Stimulated activated CD4-positive, alpha-beta T cell treated with anti-CD3 and anti-CD28 coated beads, TNF-alpha, amount 100 ng/mL, for 1 hour (primary cell): Measurements from ENCODE around the gene PLA2R1.

Experiments used
- DNase-seq, 3 donors: peaks; one replicate each; pipeline ENCODE4 v3.0.0-alpha.2; 2020; ENCODE audit warnings: low read depth in 3 of 3, low spot score in 1 of 3

Gene PLA2R1

DNA sequence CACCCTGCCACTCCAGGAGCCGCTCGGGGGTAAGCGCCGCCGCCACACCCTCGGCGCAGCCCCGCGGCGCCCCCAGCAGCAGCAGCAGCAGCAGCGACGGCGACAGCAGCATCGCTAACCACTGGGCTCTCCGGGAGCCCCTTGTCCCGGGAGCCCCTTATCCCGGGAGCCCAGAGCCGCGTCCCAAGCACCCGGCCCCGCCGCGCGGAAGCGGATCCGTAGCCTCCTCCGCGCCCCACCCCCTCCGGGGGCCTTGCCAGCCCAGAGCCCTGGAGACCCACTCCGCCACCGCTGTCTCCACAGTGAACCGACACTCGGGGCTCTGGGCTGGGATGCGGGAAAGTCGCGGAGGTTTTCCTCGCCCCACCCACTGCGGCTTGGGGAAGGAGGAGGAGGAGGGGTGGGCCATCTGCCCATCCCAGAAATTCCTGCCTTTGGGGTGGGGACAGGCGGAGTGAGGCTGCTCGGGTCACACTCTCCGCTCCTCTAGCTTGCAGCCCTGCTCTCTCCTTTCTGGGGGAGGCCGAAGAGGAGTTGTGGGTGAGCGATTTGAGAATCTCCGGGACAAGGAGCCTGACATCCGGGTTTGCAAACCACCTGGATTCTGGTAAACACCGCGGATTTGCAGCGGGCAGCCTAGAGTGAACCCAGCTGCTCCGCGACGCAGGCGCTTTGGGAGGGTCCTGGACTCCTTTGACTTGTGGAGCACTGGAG is at the start of gene PLA2R1:
TSS of gene PLA2R1 (minus strand) at position 324 of the 714 bp plus-strand sequence. CDS start at position 112, 212 bp downstream.
- no peak for DNase-seq

GRCh38 chr2:160110674-160111239 is 48.3 kb upstream of the PLA2R1 start:
- no peak for DNase-seq

GRCh38 chr2:160109939-160110673 is 47.7 kb upstream of the PLA2R1 start:
- DNase-seq: peak in 1 of 3 donors; percentile 4

- DNase-seq: no peak
Measured at GRCh38 chr2:160109243-160109642, 46.8 kb upstream of the PLA2R1 start.

- no peak for DNase-seq
Measured at GRCh38 chr2:160108646-160109045, 46.2 kb upstream of the PLA2R1 start.

GRCh38 chr2:160105366-160105765 is 43.0 kb upstream of the PLA2R1 start:
- DNase-seq: no peak

DNA sequence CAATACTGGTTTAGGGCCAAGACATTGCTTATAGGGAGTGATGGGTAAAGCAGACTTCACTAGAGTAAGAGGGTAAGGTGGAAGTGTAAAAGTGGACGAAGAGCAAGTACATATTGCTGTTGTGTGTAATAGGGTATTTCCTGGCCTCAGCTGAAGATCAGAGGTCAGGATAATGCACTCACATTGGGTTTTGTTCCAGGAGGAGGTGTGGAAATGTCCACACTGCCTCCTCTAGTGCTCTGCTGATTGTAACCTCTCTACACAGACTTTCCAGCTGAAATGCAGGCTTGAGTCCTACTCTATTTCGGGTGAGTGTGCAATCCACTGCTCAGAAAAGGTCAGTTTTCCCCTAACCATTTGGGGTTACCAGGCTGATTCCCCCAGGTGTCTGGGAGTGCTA is 41.7 kb upstream of the PLA2R1 start:
- no peak for DNase-seq

GRCh38 chr2:160097326-160097725 is 34.9 kb upstream of the PLA2R1 start:
- DNase-seq: no peak

DNA sequence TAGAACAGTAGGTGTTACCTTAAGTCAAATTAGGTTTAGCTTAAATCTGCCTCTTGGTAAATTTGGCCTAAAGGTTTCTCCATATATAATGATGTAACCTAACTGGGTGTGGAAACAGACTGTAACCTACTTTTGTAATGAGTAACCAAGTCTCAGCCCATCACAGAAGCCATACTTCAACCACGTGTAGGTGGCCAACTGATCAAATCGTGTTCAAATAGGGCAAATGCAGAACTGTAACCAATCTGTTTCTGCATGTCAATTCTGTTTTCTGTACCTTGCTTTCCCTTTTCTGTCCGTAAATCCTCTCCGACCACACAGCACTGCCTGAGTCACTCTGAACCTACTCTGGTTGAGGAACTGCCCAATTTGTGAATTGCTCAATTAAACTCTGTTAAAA is 34.0 kb upstream of the PLA2R1 start:
- DNase-seq: no peak

DNA sequence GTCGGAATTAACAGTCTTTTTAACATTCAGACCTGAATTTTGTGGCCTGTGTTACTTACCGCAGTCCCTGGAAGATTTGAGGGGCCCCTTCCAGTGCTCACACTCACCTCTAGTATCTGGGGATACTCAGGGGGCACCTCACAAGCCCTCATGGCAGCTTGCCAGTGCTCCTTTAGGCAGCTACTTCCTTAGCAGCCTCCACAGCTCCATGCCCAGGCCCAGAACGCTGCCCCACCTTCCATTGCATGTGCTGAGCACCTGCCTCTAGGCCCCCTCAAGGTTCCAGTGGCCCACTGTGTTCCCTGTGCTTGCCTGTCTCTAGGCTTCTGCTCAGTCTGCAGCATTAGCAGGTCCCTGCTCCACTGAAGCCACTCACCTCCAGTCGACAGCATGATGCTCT is 30.0 kb upstream of the PLA2R1 start:
- DNase-seq: no peak

DNA sequence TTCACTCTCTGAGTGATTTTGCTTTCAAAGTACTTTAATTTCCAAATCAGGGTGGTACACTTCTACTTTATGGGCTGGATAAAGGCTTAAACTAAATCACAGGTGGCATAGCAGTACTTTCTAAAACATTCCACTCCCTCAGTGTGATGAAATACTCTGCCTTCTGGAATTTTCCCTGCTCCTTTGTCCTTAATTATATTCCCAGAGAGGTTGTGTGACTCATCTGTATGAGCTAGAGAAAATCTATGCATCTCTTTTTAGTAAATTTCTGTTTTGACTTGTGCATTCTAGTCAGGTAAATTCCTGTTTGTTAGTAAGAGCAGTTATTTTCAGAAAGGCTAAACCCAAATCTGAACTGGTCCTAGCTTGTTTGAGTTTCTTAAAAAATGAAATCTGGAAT is 29.0 kb upstream of the PLA2R1 start:
- DNase-seq: no peak

GRCh38 chr2:160087854-160088745 is 25.7 kb upstream of the PLA2R1 start:
- no peak for DNase-seq

- no peak for DNase-seq
Measured at GRCh38 chr2:160085662-160086061, 23.2 kb upstream of the PLA2R1 start.

DNA sequence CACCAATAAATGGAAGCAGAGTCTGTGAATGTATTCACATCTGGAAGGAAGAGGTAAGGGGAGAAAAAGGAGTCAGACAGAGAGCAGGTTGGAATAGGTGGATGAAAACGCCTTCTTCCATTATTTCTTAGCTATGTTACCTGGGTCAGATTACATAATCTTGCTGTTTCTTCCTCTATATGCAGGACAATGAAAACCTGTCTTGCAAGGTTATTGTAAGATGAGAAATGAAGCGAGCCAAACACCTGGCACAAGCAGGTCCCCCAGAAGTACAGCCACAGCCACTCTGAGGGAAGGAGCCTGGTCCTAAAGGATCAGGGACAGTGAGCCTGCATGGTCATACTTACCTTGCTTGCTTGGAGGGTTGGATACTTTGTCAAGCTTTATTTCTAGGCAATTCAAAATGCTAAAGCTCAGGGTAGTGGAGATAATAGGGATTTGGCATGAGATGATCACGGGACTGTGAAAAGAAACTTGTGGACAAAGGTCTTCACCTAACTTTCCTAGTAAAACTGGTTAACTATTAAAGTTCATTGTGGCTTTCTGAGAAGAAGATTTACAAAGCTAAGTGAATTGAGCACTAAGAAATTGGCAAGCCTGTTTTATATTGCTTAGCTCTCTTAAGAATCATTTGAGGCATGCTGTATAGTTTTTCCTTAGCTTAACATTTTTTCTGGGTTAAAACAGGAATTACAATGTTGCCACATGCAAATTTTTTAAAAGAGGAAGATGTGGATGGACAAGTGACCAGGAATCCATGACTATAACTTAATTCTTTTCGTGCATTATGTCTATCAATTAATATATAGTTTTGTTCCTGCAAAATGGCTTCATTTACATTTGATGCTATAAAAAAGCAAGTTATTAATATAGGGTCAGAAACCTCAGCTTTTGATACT is 15.7 kb upstream of the PLA2R1 start:
- DNase-seq: no peak

- no peak for DNase-seq
Measured at GRCh38 chr2:160076914-160077313, 14.5 kb upstream of the PLA2R1 start.

DNA sequence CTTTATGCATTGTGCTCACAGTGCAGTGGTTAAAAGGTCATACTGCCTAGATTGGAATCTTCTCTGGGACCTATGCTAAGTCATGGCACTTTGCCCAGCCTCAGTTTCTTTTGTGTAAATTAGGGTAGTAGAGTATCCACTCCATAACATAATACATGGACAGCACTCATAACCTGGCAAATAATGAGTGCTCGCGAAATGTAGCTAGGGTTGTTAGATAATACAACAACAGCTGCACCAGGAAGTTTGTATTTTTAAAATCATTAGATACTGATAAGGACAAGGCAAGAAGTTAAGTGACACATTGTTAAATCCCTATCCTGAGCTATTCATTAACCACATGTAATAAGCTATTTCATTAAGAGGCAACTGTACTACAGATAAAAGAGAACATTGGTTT is 13.8 kb upstream of the PLA2R1 start:
- no peak for DNase-seq

DNA sequence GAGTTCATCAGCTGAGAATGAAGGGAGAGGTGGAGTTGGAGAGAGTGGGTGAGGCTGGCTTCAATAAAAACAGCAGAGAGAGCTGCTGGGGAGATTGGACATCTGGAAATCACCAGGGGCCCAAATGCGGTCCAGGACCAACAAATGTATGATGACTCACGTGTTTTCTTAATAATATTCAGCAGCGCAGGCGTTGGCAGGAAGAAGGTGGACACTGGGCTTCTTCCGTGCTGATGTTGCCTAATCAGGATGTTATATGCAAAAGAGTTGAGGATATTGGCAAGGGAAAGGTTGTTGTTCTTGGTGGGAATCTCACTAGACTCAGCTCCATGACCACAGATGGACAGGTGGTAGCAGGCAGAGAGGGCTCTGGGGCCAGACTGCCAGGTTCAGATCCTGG is 12.8 kb upstream of the PLA2R1 start:
- DNase-seq: no peak

DNA sequence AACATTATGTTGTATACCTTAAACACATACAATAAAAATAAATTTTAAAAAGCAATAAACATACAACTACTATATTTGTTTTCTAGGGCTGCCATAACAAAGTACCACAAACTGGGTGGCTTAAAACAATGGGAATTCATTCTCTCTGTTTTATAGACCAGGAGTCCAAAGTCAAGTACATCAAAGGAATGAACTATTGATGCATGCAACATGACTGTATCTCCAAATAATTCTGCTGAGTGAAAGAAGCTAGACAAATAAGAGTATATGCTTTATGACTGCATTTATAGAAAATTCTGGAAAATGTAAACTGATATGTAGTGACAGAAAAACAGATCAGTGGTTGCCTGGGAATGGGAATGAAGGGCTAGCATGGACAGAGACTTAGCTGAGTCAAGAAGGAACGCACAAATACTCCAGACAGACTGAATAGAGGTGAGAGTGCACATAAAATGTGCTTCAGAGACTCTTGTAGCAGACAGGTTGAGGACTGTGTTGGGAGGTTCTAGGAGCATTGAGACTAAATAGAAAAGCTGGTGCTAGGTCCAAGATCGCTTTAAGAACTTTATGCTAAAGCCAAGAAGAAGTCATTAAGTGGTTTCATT is 11.0 kb upstream of the PLA2R1 start:
- DNase-seq: no peak

- no peak for DNase-seq
Measured at GRCh38 chr2:160068906-160069305, 6.5 kb upstream of the PLA2R1 start.

DNA sequence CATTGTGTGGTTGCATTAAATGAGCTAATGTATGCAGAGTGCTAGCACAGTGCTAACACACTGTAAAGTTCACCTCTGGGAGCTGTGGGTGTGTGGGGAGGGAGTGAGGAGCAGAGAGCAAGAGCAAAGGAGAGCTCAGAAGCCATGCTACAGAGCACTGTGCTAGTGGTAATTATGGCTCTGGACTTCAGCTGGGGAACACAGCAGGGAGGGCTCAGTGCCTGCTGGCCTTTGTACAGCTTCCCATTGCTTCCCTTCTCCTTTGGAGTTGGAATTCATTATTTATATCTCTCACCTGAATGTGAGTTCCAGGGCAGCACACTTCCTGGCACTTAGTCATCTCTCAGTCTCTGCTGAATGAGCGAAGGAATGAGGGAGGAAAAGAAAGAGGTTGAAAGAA is 2.5 kb upstream of the PLA2R1 start:
- DNase-seq: no peak
